ENCODE measurements around the gene SEMA6A. TPM values are rescaled to one million over a fixed set of nuclear protein-coding genes. Genes with fewer than 3 reads are reported as not detected.

The SEMA6A gene
- total RNA-seq, 2 experiments from 2014 or later, result not detected

GRCh38 chr5:116595498-116595897 is 20.9 kb upstream of the SEMA6A start:
- Histone ChIP-seq H3K9me2 (ENCODE audit: insufficient read depth, low read length) (no peaks in the 10 kb centered on the region), H3K4me1 (ENCODE audit: insufficient read depth, low read length, poor library complexity, severe bottlenecking) (no peaks in the 10 kb centered on the region), H3K4me2 (ENCODE audit: low read length) (no peak overlapping the region), H3K79me2 (ENCODE audit: insufficient read depth, low read depth, low read length) (no peaks in the 10 kb centered on the region), H3K36me3 (ENCODE audit: insufficient read depth, low read length) (no peaks in the 10 kb centered on the region), H3K4me3 (ENCODE audit: low read depth, low read length, poor library complexity, severe bottlenecking) (no peak overlapping the region), H4K20me1 (ENCODE audit: insufficient read depth, low read length) (no peaks in the 10 kb centered on the region), H3K27ac (ENCODE audit: low read depth, low read length, poor library complexity, severe bottlenecking) (no peak overlapping the region), H3K9me3 (ENCODE audit: low read length) (no peaks in the 10 kb centered on the region), H2AFZ (ENCODE audit: low read length) (no peak overlapping the region)
- no peak for TF ChIP-seq CTCF (conservative IDR thresholded peaks at IDR 0.05; ENCODE audit: low read length)
- no peak for TF ChIP-seq EZH2phosphoT487 (IDR thresholded peaks at IDR 0.05; ENCODE audit: borderline replicate concordance, low read depth, low read length)
- ChIA-PET POLR2A (interaction anchor here (1.0 kb wide), 1 partner anchor 10 kb away, joined by 4 read pairs; no protein-coding TSS in a partner anchor), CTCF (ENCODE audit: unreplicated experiment) (no interaction called here)
- BruUV-seq (replicated peaks), result no TSS peak
- no peak for DNase-seq (ENCODE audit: low spot score)
- intact Hi-C loops (cut with micrococcal nuclease; ENCODE audit: unreplicated experiment), result no loop called here

- ChIA-PET CTCF (ENCODE audit: unreplicated experiment) (no interaction called here), POLR2A (no interaction called here)
- Histone ChIP-seq H3K36me3 (ENCODE audit: insufficient read depth, low read length) (no peaks in the 10 kb centered on the region), H3K9me3 (ENCODE audit: low read length) (no peaks in the 10 kb centered on the region), H3K79me2 (ENCODE audit: insufficient read depth, low read depth, low read length) (no peaks in the 10 kb centered on the region), H4K20me1 (ENCODE audit: insufficient read depth, low read length) (no peaks in the 10 kb centered on the region), H3K4me2 (ENCODE audit: low read length) (no peak overlapping the region), H3K9me2 (ENCODE audit: insufficient read depth, low read length) (no peaks in the 10 kb centered on the region), H2AFZ (ENCODE audit: low read length) (no peak overlapping the region), H3K4me3 (ENCODE audit: low read depth, low read length, poor library complexity, severe bottlenecking) (no peak overlapping the region), H3K4me1 (ENCODE audit: insufficient read depth, low read length, poor library complexity, severe bottlenecking) (no peaks in the 10 kb centered on the region), H3K27ac (ENCODE audit: low read depth, low read length, poor library complexity, severe bottlenecking) (no peak overlapping the region)
- DNase-seq (ENCODE audit: low spot score), result no peak
- no peak for TF ChIP-seq EZH2phosphoT487 (IDR thresholded peaks at IDR 0.05; ENCODE audit: borderline replicate concordance, low read depth, low read length)
- no peak for TF ChIP-seq CTCF (conservative IDR thresholded peaks at IDR 0.05; ENCODE audit: low read length)
- BruUV-seq (replicated peaks), result no TSS peak
- intact Hi-C loops (cut with micrococcal nuclease; ENCODE audit: unreplicated experiment), result no loop called here
Observed at GRCh38 chr5:116593340-116593739, 18.7 kb upstream of the SEMA6A start.

- H3K4me2 ChIP-seq (ENCODE audit: low read length), result no peak overlapping the region
- no peaks in the 10 kb centered on the region for H4K20me1 ChIP-seq (ENCODE audit: insufficient read depth, low read length)
- no peaks in the 10 kb centered on the region for H3K36me3 ChIP-seq (ENCODE audit: insufficient read depth, low read length)
- intact Hi-C loops (cut with micrococcal nuclease; ENCODE audit: unreplicated experiment), result no loop called here
- ChIA-PET POLR2A (interaction anchor here (1.0 kb wide), 1 partner anchor 10 kb away, joined by 4 read pairs; no protein-coding TSS in a partner anchor), CTCF (ENCODE audit: unreplicated experiment) (no interaction called here)
- no TSS peak for BruUV-seq (replicated peaks)
- TF ChIP-seq EZH2phosphoT487 (IDR thresholded peaks at IDR 0.05; ENCODE audit: borderline replicate concordance, low read depth, low read length) (no peak), CTCF (conservative IDR thresholded peaks at IDR 0.05; ENCODE audit: low read length) (no peak)
- no peaks in the 10 kb centered on the region for H3K4me1 ChIP-seq (ENCODE audit: insufficient read depth, low read length, poor library complexity, severe bottlenecking)
- DNase-seq (ENCODE audit: low spot score), result no peak
- H3K9me2 ChIP-seq (ENCODE audit: insufficient read depth, low read length), result no peaks in the 10 kb centered on the region
- no peaks in the 10 kb centered on the region for H3K79me2 ChIP-seq (ENCODE audit: insufficient read depth, low read depth, low read length)
- H3K9me3 ChIP-seq (ENCODE audit: low read length), result no peaks in the 10 kb centered on the region
- no peak overlapping the region for H3K4me3 ChIP-seq (ENCODE audit: low read depth, low read length, poor library complexity, severe bottlenecking)
- no peak overlapping the region for H2AFZ ChIP-seq (ENCODE audit: low read length)
- no peak overlapping the region for H3K27ac ChIP-seq (ENCODE audit: low read depth, low read length, poor library complexity, severe bottlenecking)
Observed at GRCh38 chr5:116585227-116585626, 10.6 kb upstream of the SEMA6A start.
